Gastrocnemius medialis (tissue), 4 donors: ENCODE data around the gene FBXW2.

ENCODE experiments used
- CTCF ChIP-seq, 5 experiments: fragments of 450-650 bp in 3 of 5; fragments of 200-600 bp in 2 of 5; sonication (generic) in 2 of 5; IDR thresholded peaks in 4 of 5; conservative IDR thresholded peaks in 1 of 5; 1 replicate in 4 of 5; 2 replicates in 1 of 5; pipeline ENCODE4 v1.5.1; 2016 to 2019; ENCODE audit warnings: antibody characterized with exemption in 5 of 5, mild to moderate bottlenecking in 3 of 5, moderate library complexity in 3 of 5
- POLR2A ChIP-seq, 2 donors: fragments of 450-650 bp; IDR thresholded peaks; one replicate each; pipeline ENCODE4 v1.6.1; 2017; ENCODE audit warnings: antibody characterized with exemption in 2 of 2, mild to moderate bottlenecking in 2 of 2, moderate library complexity in 2 of 2

DNA sequence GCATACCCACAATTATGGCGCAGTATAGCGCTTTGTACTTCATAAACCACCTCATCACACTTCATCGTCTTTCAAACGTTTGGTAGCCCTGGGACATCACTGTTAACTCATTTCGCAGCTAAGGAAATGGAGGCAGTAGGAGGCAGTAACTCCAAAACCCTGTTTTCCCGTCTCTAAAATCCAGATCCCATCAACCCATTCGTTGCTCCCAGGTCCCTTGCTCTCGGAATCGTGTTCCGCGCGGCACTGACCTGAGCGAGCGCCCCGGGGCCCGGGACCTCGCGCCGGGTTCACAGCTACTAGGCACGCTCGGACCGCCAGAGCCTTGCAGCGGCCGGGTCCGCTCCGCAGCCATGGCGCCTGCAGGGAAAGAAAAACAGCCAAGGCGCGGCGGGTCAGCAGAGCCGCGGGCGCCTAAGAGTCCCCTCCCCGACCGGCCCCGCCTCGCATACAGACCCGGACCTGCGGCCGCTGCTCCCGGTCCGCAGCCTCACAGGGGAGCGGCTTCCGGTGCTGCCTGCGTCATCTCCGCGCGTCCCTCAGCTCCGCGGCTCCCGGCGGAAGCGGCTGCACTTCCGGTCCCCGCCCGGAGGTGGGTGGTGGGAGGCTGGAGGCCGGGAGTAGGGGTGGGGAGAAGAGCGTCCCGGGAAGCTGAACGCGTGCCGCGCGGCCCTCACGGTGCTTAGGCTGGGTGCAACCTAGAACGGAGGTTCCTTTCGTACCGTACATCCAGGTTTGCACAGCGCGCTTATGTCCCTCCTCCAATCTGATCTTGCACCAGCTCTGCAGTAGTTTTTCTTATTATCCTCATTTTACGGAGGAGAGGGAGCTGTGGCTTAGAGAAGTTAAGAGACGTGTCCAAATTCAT lies at the start of gene FBXW2:
- TF ChIP-seq CTCF (IDR thresholded peaks at IDR 0.05 in 4 of 5, conservative IDR thresholded peaks at IDR 0.05 in 1 of 5) (peak in 2 of 5 experiments; percentile 18), POLR2A (IDR thresholded peaks at IDR 0.05) (peak; percentile 79 to 85)
